ENCODE results near the gene C20orf173. TPM values are rescaled to one million over a fixed set of nuclear protein-coding genes. Genes with fewer than 3 reads are reported as not detected.
"Not testable (repeated sequence)": the region's sequence is repeated elsewhere in the genome, so short reads cannot be mapped to it uniquely, and the experiment has no call there.

The C20orf173 gene
- total RNA-seq, 3 donors from 2014 or later (not counting 1 experiment from before 2014, with no cell fraction given) = not detected

- ATAC-seq = no peak
- TF ChIP-seq, protein P1, sequence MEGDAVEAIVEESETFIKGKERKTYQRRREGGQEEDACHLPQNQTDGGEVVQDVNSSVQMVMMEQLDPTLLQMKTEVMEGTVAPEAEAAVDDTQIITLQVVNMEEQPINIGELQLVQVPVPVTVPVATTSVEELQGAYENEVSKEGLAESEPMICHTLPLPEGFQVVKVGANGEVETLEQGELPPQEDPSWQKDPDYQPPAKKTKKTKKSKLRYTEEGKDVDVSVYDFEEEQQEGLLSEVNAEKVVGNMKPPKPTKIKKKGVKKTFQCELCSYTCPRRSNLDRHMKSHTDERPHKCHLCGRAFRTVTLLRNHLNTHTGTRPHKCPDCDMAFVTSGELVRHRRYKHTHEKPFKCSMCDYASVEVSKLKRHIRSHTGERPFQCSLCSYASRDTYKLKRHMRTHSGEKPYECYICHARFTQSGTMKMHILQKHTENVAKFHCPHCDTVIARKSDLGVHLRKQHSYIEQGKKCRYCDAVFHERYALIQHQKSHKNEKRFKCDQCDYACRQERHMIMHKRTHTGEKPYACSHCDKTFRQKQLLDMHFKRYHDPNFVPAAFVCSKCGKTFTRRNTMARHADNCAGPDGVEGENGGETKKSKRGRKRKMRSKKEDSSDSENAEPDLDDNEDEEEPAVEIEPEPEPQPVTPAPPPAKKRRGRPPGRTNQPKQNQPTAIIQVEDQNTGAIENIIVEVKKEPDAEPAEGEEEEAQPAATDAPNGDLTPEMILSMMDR (IDR thresholded peaks at IDR 0.05) = no peak
- H3K27me3 ChIP-seq (ENCODE audit: control insufficient read depth, insufficient read depth, low read length) = no peaks in the 10 kb centered on the region
- no peak for DNase-seq
- Mint-ChIP-seq H3K27me3 (ENCODE audit: low read depth in 2 of 2) (no peaks in the 10 kb centered on the region), H3K27ac (no peak overlapping the region), H3K4me1 (no peaks in the 10 kb centered on the region), H3K4me3 (no peak overlapping the region), H3K9me3 (no peaks in the 10 kb centered on the region), H3K36me3 (no peaks in the 10 kb centered on the region)
- 100% methylated on average over 1 of the region's 1 CpG for WGBS (ENCODE audit: insufficient coverage)
- H3K4me3 ChIP-seq (ENCODE audit: low read length) = no peak overlapping the region
- intact Hi-C loops (cut with micrococcal nuclease) = no loop called here
- H3K36me3 ChIP-seq (ENCODE audit: control insufficient read depth, insufficient read depth, low read length) = no peaks in the 10 kb centered on the region
- H3K27ac ChIP-seq (ENCODE audit: low read length) = no peak overlapping the region
- no peaks in the 10 kb centered on the region for H3K4me1 ChIP-seq (ENCODE audit: control insufficient read depth, insufficient read depth, low read length)
- H3K9me3 ChIP-seq (ENCODE audit: control insufficient read depth, insufficient read depth, low read length) = no peaks in the 10 kb centered on the region
These were observed 3.8 kb downstream of the C20orf173 start for GRCh38 chr20:35525639-35526038.

DNA sequence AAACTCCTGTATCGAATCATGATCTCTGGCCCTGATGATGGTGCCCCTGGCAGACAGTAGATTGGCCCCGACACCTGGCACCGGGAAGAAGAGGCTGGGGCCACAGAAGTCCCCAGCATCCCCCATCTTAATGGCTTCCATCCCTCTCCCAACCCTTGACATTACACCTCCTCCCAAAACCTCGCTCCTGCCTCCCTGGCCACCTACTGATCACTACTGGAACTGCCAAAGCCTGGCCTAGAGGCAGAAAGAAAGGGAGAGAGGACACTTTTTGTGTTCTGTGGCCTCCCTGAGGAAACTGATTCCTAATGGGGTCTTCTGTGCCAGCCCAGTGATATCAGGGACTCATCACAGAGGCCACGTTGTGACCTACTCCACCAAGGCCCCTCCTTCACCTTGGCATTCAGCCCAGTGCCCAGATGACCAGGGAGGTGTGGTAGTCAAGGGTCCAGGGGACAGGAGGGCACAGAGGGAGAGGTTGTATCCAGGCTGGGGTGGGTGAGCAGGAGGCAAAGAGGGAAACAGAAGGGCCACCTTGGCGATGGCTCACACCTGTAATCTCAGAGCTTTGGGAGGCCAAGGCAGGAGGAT, 6.1 kb downstream of the C20orf173 start:
- ATAC-seq (peak in 1 of 3 donors; percentile 58), DNase-seq (peak in 1 of 2 donors; percentile 47)
- Mint-ChIP-seq H3K36me3 (no peaks in the 10 kb centered on the region), H3K27me3 (ENCODE audit: low read depth in 2 of 2) (no peaks in the 10 kb centered on the region), H3K4me1 (no peaks in the 10 kb centered on the region), H3K9me3 (no peaks in the 10 kb centered on the region), H3K27ac (no peak overlapping the region), H3K4me3 (no peak overlapping the region)
- TF ChIP-seq, protein P1 (IDR thresholded peaks at IDR 0.05) = no peak
- no peaks in the 10 kb centered on the region for H3K4me1 ChIP-seq (ENCODE audit: control insufficient read depth, insufficient read depth, low read length)
- H3K27ac ChIP-seq (ENCODE audit: low read length) = no peak overlapping the region
- H3K9me3 ChIP-seq (ENCODE audit: control insufficient read depth, insufficient read depth, low read length) = no peaks in the 10 kb centered on the region
- WGBS (ENCODE audit: insufficient coverage) = 77% methylated on average over 6 of the region's 6 CpGs
- no peaks in the 10 kb centered on the region for H3K27me3 ChIP-seq (ENCODE audit: control insufficient read depth, insufficient read depth, low read length)
- intact Hi-C loops (cut with micrococcal nuclease) = loop anchor here (5.0 kb wide), 1 partner anchor 61 kb away; no protein-coding TSS in a partner anchor
- H3K36me3 ChIP-seq (ENCODE audit: control insufficient read depth, insufficient read depth, low read length) = no peaks in the 10 kb centered on the region
- H3K4me3 ChIP-seq (ENCODE audit: low read length) = no peak overlapping the region

GRCh38 chr20:35518955-35519354, 10.5 kb downstream of the C20orf173 start:
- no peaks in the 10 kb centered on the region for H3K27me3 ChIP-seq (ENCODE audit: control insufficient read depth, insufficient read depth, low read length)
- no peak overlapping the region for H3K4me3 ChIP-seq (ENCODE audit: low read length)
- TF ChIP-seq, protein P1 (IDR thresholded peaks at IDR 0.05) = no peak
- H3K27me3 Mint-ChIP-seq (ENCODE audit: low read depth in 2 of 2) = no peaks in the 10 kb centered on the region
- no peaks in the 10 kb centered on the region for H3K9me3 ChIP-seq (ENCODE audit: control insufficient read depth, insufficient read depth, low read length)
- H3K36me3 ChIP-seq (ENCODE audit: control insufficient read depth, insufficient read depth, low read length) = peaks cover 17% of the 10 kb centered on the region
- intact Hi-C loops (cut with micrococcal nuclease) = no loop called here
- no peak overlapping the region for H3K27ac Mint-ChIP-seq
- DNase-seq = no peak
- no peaks in the 10 kb centered on the region for H3K4me1 ChIP-seq (ENCODE audit: control insufficient read depth, insufficient read depth, low read length)
- WGBS (ENCODE audit: insufficient coverage) = 96% methylated on average over 9 of the region's 9 CpGs
- no peaks in the 10 kb centered on the region for H3K9me3 Mint-ChIP-seq
- ATAC-seq = no peak
- no peaks in the 10 kb centered on the region for H3K36me3 Mint-ChIP-seq
- peaks cover 0 to 6% of the 10 kb centered on the region in 2 donors for H3K4me1 Mint-ChIP-seq
- no peak overlapping the region for H3K4me3 Mint-ChIP-seq
- no peak overlapping the region for H3K27ac ChIP-seq (ENCODE audit: low read length)

DNA sequence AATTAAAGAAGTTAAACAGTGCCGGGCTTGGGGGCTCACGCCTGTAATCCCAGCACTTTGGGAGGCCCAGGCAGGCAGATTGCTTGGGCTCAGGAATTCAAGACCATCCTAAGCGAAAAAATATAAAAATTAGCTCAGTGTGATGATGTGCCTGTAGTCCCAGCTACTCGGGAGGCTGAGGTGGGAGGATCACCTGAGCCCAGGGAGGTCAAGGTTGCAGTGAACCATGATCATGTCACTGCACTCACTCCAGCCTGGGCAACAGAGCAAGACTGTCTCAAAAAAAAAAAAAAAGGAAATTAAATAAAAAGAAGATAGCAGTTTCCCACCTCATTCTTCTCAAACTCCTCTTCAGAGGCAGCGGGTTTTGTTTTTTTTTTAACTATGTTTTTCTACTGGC, 11.7 kb downstream of the C20orf173 start:
- H3K4me3 ChIP-seq (ENCODE audit: low read length); ATAC-seq; H3K27ac Mint-ChIP-seq; H3K27me3 ChIP-seq (ENCODE audit: control insufficient read depth, insufficient read depth, low read length); H3K4me1 ChIP-seq (ENCODE audit: control insufficient read depth, insufficient read depth, low read length); intact Hi-C loops (cut with micrococcal nuclease); H3K9me3 ChIP-seq (ENCODE audit: control insufficient read depth, insufficient read depth, low read length); H3K4me1 Mint-ChIP-seq; H3K27me3 Mint-ChIP-seq (ENCODE audit: low read depth in 2 of 2); H3K4me3 Mint-ChIP-seq; H3K27ac ChIP-seq (ENCODE audit: low read length); DNase-seq; H3K9me3 Mint-ChIP-seq; H3K36me3 Mint-ChIP-seq: not testable (repeated sequence)
- peaks cover 25% of the 10 kb centered on the region for H3K36me3 ChIP-seq (ENCODE audit: control insufficient read depth, insufficient read depth, low read length)
- WGBS (ENCODE audit: insufficient coverage) = 95% methylated on average over 5 of the region's 5 CpGs
